GM23338 (cell line): Measurements from ENCODE around the gene AMBRA1. TPM values are rescaled to one million over a fixed set of nuclear protein-coding genes. Genes with fewer than 3 reads are reported as not detected.

Experiments used
- ATAC-seq: fragments of 200-7000 bp; cut with Tn5 transposase; 3 replicates; pipeline ENCODE4 v1.9.1; 2020
- DNase-seq: peaks from one replicate; pipeline ENCODE4 v3.0.0-alpha.2; 2015; ENCODE audit warnings: low spot score
- H2AFZ ChIP-seq: fragments of 200-600 bp; sonication (generic); 2 replicates; pipeline ENCODE4 v1.8.0; 2016; ENCODE audit warnings: antibody characterized with exemption, mild to moderate bottlenecking, moderate library complexity
- H3F3A ChIP-seq: fragments of 200-600 bp; sonication (generic); replicated peaks from 2 replicates; pipeline ENCODE4 v1.8.0; 2017; ENCODE audit warnings: antibody characterized with exemption, mixed run types, low read depth
- H3K27ac ChIP-seq: fragments of 200-600 bp; sonication (generic); 2 replicates; pipeline ENCODE4 v1.6.1; 2016; ENCODE audit warnings: low read depth
- H3K27me3 ChIP-seq: fragments of 200-600 bp; sonication (generic); 2 replicates; pipeline ENCODE4 v1.8.0; 2016; ENCODE audit warnings: mild to moderate bottlenecking, mixed run types, moderate library complexity; ENCODE audit not compliant: insufficient read depth
- H3K36me3 ChIP-seq: fragments of 200-600 bp; sonication (generic); 2 replicates; pipeline ENCODE4 v1.8.0; 2016; ENCODE audit warnings: mild to moderate bottlenecking; ENCODE audit not compliant: insufficient read depth
- H3K4me1 ChIP-seq: fragments of 200-600 bp; sonication (generic); 2 replicates; pipeline ENCODE4 v1.8.0; 2016; ENCODE audit warnings: mild to moderate bottlenecking, moderate library complexity; ENCODE audit not compliant: insufficient read depth
- H3K4me2 ChIP-seq: fragments of 200-600 bp; sonication (generic); 2 replicates; pipeline ENCODE4 v1.7.1; 2017; ENCODE audit warnings: mixed run types
- H3K4me3 ChIP-seq: fragments of 200-600 bp; sonication (generic); 2 replicates; pipeline ENCODE4 v1.6.1; 2016; ENCODE audit warnings: mixed run types
- H3K79me2 ChIP-seq: fragments of 200-600 bp; sonication (generic); replicated peaks from 2 replicates; pipeline ENCODE4 v1.8.0; 2017; ENCODE audit warnings: mild to moderate bottlenecking; ENCODE audit not compliant: insufficient read depth
- H3K9me2 ChIP-seq: fragments of 200-600 bp; sonication (generic); 2 replicates; pipeline ENCODE4 v1.8.0; 2017; ENCODE audit not compliant: insufficient read depth
- H4K20me1 ChIP-seq: fragments of 200-600 bp; sonication (generic); replicated peaks from 2 replicates; pipeline ENCODE4 v1.8.0; 2017; ENCODE audit warnings: mild to moderate bottlenecking; ENCODE audit not compliant: insufficient read depth
- H3K27ac Mint-ChIP-seq: 2 replicates; pipeline ENCODE4 v1.8.0; 2020; ENCODE audit warnings: inconsistent platforms, mild to moderate bottlenecking, moderate library complexity, mixed read lengths
- H3K27me3 Mint-ChIP-seq: 3 replicates; pipeline ENCODE4 v1.8.0; 2022; ENCODE audit warnings: low read depth, mild to moderate bottlenecking, moderate library complexity, mixed read lengths, inconsistent platforms; ENCODE audit not compliant: insufficient read depth, poor library complexity
- H3K36me3 Mint-ChIP-seq: 3 replicates; pipeline ENCODE4 v1.8.0; 2021; ENCODE audit warnings: low read depth, mild to moderate bottlenecking, inconsistent platforms, moderate library complexity, mixed read lengths
- H3K4me1 Mint-ChIP-seq: 3 replicates; pipeline ENCODE4 v1.8.0; 2020; ENCODE audit warnings: mild to moderate bottlenecking, inconsistent platforms, mixed read lengths
- H3K4me3 Mint-ChIP-seq: 3 replicates; pipeline ENCODE4 v1.8.0; 2021; ENCODE audit warnings: moderate library complexity, mild to moderate bottlenecking, inconsistent platforms, mixed read lengths
- H3K9me3 Mint-ChIP-seq: 3 replicates; pipeline ENCODE4 v1.8.0; 2020; ENCODE audit warnings: moderate library complexity, mild to moderate bottlenecking, inconsistent platforms, mixed read lengths
- CREB1 ChIP-seq: fragments of 250-450 bp; sonication (Bioruptor Pico); IDR thresholded peaks from 2 replicates; pipeline ENCODE4 v1.5.0; 2020; ENCODE audit warnings: low read depth, mild to moderate bottlenecking, moderate library complexity
- CTCF ChIP-seq, 2 experiments: fragments of 200-600 bp in 1 of 2; sonication (generic) in 1 of 2; conservative IDR thresholded peaks; 2 replicates each; pipeline versions ENCODE4 v1.5.1 to v1.6.1; 2016 to 2017; ENCODE audit warnings: antibody characterized with exemption in 2 of 2, low read depth in 2 of 2, mild to moderate bottlenecking in 2 of 2, moderate library complexity in 1 of 2
- EZH2 ChIP-seq: fragments of 200-600 bp; sonication (generic); IDR thresholded peaks from one replicate; pipeline ENCODE4 v1.8.0; 2017; ENCODE audit warnings: antibody characterized with exemption, mild to moderate bottlenecking, low read depth; ENCODE audit not compliant: unreplicated experiment
- EZH2phosphoT487 ChIP-seq: fragments of 200-600 bp; sonication (generic); IDR thresholded peaks from one replicate; pipeline ENCODE4 v1.8.1; 2018; ENCODE audit warnings: antibody characterized with exemption; ENCODE audit not compliant: unreplicated experiment
- JUNB ChIP-seq: IDR thresholded peaks from one replicate; pipeline ENCODE4 v1.6.1; 2016; ENCODE audit warnings: antibody characterized with exemption; ENCODE audit not compliant: unreplicated experiment
- POLR2AphosphoS5 ChIP-seq: IDR thresholded peaks from 2 replicates; pipeline ENCODE4 v1.6.1; 2016; ENCODE audit warnings: antibody characterized with exemption, low read depth
- REST ChIP-seq: IDR thresholded peaks from one replicate; pipeline ENCODE4 v1.6.1; 2018; ENCODE audit warnings: antibody characterized with exemption; ENCODE audit not compliant: unreplicated experiment
- STAT1 ChIP-seq: IDR thresholded peaks from one replicate; pipeline ENCODE4 v1.6.1; 2016; ENCODE audit warnings: antibody characterized with exemption; ENCODE audit not compliant: unreplicated experiment
- ZNF114 ChIP-seq: fragments of 250-450 bp; sonication (Bioruptor Pico); IDR thresholded peaks from 2 replicates; pipeline ENCODE4 v1.5.0; 2020; ENCODE audit warnings: mild to moderate bottlenecking, moderate library complexity
- ZNF331 ChIP-seq: fragments of 250-450 bp; sonication (Bioruptor Pico); IDR thresholded peaks from 2 replicates; pipeline ENCODE4 v1.5.0; 2020; ENCODE audit warnings: low read depth, mild to moderate bottlenecking, moderate library complexity
- polyA plus RNA-seq: library from polyadenylated mRNA; unstranded; fragments of >200 nt; fragmentation: Nextera tagmentation; extraction: Ambion mirVana; gene quantifications from 2 replicates; pipeline ENCODE4 v1.2.1, GENCODE V29; 2016
- total RNA-seq: library from RNA; depleted of rRNA; stranded (reverse); fragments of >200 nt; shearing (Covaris generic); gene quantifications from 2 replicates; pipeline ENCODE4 v1.2.3, GENCODE V29; 2014

The AMBRA1 gene
- total and polyA plus RNA-seq, 2 experiments from 2014 or later: 8.3 to 34.8 TPM

- TF ChIP-seq REST (no peak), ZNF331 (CRISPR knock-in tag) (no peak), POLR2AphosphoS5 (no peak), CREB1 (CRISPR knock-in tag) (no peak), EZH2phosphoT487 (no peak), STAT1 (no peak), EZH2 (no peak), ZNF114 (no peak), CTCF (conservative IDR thresholded peaks at IDR 0.05; ENCODE audit: low read depth in 2 of 2) (no peak)
These were observed 66.2 kb downstream of the AMBRA1 start (continued) for GRCh38 chr11:46527591-46528130.

- peaks cover 29% of the 10 kb centered on the region for H3K4me1 Mint-ChIP-seq
- no peak overlapping the region for H3K27ac ChIP-seq
- peaks cover 37% of the 10 kb centered on the region for H4K20me1 ChIP-seq
- no peaks in the 10 kb centered on the region for H3K27me3 ChIP-seq
- no peak overlapping the region for H3K4me3 ChIP-seq
- 0 out of 3 replicates have a peak, but pooled peaks cover 2% of the 10 kb centered on the region for H3K36me3 Mint-ChIP-seq
- DNase-seq (no peak), ATAC-seq (no peak)
- H3K4me2 ChIP-seq: no peak overlapping the region
- H3K4me3 Mint-ChIP-seq: no peak overlapping the region
- H3K79me2 ChIP-seq: peaks cover 97% of the 10 kb centered on the region
- no peak for TF ChIP-seq JUNB
- peak; percentile 80 for TF ChIP-seq ZNF331 (CRISPR knock-in tag)
- H3K4me1 ChIP-seq: peaks cover 18% of the 10 kb centered on the region
- 0 out of 2 replicates have a peak, but pooled peaks cover under 1% of the 10 kb centered on the region for H3F3A ChIP-seq
- H3K27ac Mint-ChIP-seq: no peak overlapping the region
- H3K36me3 ChIP-seq: no peaks in the 10 kb centered on the region
- no peaks in the 10 kb centered on the region for H3K9me2 ChIP-seq
- H3K9me3 Mint-ChIP-seq: no peaks in the 10 kb centered on the region; the same call in 2 of the 3 replicates
- H2AFZ ChIP-seq: no peak overlapping the region
- H3K27me3 Mint-ChIP-seq: no peaks in the 10 kb centered on the region
These were observed 67.3 kb downstream of the AMBRA1 start for GRCh38 chr11:46526216-46527215.
